ENCODE results near the gene CDK14.

CDK14 gene
- 20.9 to 73.1 (median 40.4) reads per million in 17 experiments for total RNA-seq

GRCh38 chr7:90595801-90596670 is at the start of gene CDK14:
TSS of gene CDK14 (plus strand) at chr7:90596321. CDS start at chr7:90596628, 307 bp downstream.
- peak; percentile 89 to 95 (median 94) for DNase-seq

DNA sequence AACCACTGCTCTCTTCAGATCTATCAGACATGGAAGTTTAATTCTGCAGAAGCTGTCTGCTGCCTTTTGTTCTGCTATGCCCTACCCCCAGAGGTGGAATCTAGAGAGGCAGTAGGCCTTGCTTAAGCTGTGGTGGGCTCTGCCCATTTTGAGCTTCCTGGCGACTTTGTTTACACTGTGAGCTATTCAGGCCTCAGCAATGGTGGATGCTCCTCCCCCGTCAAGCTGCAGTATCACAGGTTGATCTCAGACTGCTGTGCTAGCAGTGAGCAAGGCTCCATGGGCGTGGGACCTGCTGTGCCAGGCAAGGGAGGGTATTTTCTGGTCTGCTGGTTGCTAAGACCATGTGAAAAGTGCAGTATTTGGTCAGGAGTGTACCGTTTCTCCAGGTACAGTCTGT is 45.1 kb upstream of the CDK14 start:
- no peak for DNase-seq

- peak in 2 of 4 experiments; percentile 44 to 59 for DNase-seq
Observed at GRCh38 chr7:90552521-90552920, 43.6 kb upstream of the CDK14 start.

DNA sequence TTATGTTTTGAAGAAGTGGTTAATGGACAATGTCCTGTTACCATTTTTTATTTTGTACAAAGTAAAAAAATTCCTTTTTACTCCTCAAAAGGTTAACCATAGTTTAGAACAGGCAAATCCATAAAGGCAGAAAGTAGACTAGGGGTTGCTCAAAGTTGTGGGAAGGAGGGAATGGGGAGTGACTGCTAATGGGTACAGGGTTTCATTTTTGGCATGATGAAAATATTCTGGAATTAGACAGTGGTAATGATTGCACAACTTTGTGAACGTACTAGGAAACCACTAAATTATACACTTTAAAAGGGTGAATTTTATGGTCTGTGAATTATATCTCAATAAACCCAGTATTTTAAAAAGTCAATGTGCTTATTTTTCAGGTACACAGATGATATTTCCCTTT is 35.4 kb upstream of the CDK14 start:
- no peak for DNase-seq

- DNase-seq = no peak
Observed at GRCh38 chr7:90563286-90563685, 32.8 kb upstream of the CDK14 start.

- DNase-seq = no peak
Observed at GRCh38 chr7:90564455-90564854, 31.7 kb upstream of the CDK14 start.

DNA sequence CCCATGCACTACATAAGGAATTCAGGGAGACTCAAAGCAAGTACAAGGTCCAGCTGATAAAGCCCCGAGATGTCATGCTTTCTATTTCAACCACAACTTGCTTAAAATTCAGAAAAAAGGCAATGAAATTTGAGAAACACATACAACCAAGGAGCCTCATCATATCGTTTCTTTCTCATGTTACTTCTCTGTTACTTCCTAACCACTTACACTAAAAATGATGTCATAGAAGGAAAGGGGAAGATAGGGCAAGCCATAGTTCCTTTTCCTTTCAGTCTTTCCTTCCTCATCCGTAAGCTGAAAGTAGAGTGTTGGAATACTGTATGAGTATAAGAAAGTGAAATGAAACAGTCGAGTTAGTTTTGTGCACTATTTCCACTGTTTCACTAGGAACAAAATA is 27.9 kb upstream of the CDK14 start:
- peak; percentile 29 to 87 (median 64) for DNase-seq

- DNase-seq = no peak
Observed at GRCh38 chr7:90569368-90569767, 26.8 kb upstream of the CDK14 start.

DNA sequence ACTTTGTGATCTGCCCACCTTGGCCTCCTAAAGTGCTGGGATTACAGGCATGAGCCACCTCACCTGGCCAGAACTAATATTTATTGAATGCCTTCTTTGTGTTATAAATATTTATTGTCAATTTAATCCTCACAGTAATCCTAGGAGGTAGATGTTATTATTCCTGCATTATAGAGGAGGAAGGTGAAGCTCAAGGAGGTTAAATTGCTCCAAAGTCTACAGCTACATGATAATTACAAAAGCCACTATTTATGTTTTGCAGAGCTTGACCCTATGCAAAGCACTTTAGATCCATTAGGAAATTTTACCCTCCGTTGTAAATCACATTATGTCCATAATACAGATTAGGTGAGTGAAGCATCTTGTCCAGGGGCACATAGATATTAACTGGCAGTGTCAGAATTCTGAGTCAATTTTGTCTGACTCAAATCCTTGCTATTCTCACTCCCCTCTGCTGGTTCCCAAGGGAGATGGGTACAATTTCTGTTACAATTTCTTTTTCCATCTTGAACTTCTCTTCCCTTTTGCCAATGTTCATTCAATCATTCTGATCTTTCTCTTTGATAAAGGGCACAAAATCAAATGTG is 25.7 kb upstream of the CDK14 start:
- no peak for DNase-seq

- no peak for DNase-seq
Observed at GRCh38 chr7:90574146-90574819, 21.8 kb upstream of the CDK14 start.

- no peak for DNase-seq
Observed at GRCh38 chr7:90574820-90575187, 21.3 kb upstream of the CDK14 start.

DNA sequence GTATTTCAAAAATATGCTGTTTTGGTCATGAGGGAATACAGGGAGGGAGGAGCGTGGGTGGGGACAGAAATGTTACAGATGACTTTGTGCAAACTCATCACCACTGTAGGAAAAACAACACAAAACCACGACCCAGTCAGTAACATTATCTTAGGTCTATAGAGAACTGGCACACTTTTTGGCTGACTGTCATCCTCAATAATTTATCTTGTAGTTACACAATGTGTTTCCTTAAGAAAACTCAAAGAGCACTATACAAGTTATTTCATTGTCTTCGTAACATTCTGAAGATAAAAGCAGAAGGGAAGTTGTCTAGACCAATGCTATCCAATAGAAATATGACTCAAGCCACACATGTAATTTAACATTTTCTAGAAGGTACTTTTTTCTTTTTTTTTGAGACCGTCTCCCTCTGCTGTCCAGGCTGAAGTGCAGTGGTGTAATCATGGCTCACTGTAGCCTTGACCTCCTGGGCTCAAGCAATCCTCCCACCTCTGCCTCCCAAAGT is 16.9 kb upstream of the CDK14 start:
- peak; percentile 17 to 67 (median 46) for DNase-seq

GRCh38 chr7:90580051-90580450 is 16.1 kb upstream of the CDK14 start:
- DNase-seq = no peak

GRCh38 chr7:90582164-90582563 is 14.0 kb upstream of the CDK14 start:
- peak in 2 of 4 experiments; percentile 64 to 75 for DNase-seq

- no peak for DNase-seq
Observed at GRCh38 chr7:90584378-90584777, 11.7 kb upstream of the CDK14 start.

GRCh38 chr7:90586091-90586490 is 10.0 kb upstream of the CDK14 start:
- DNase-seq = no peak

DNA sequence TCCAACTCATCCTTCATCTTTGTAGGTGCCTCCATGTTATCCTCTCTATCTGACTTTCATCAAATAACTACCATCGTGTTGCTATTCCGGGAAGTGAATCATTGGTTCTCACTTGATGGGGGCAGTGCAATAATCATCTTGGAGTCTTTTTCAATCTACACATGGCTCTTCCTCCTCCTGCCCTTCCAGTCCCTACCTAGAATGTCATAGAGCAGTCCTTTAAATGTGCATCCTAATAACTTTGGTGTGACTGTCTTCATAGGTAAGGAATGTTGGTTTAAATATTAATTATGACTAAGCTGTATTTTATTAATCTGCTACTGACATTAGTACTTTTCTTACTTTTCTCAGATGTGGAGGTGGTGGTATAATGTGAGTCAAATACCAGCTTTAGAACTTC is 8.4 kb upstream of the CDK14 start:
- DNase-seq = no peak

- DNase-seq = peak in 2 of 4 experiments; percentile 54 to 64
Observed at GRCh38 chr7:90592033-90592432, 4.1 kb upstream of the CDK14 start.

GRCh38 chr7:90593205-90593604 is 2.9 kb upstream of the CDK14 start:
- DNase-seq = no peak

DNA sequence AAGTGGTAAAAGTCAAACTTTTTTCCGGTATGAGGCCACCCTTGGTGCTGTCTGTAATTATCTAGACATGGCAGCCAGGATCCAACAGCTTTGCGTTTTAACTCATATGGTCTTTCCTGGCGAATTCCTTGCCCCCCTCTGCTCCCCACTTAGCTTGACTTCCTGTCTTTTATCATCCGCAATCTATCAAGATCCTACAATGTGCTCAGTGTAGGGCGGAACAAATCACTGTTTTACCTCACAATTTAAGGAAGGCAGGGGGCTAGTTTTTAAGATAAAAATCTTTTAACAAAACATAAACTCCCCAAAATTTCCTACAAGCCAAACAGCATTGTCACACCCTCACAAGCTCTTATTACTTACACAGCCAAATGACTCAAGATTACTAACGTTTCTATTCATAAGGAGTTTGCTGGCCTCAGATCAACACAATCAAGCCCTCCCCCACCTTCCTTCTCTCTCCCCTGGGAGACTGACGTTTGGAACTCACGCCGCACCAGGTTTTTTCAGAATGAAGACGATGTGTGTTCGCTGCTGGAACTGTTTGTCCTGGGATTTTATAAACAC is 1.3 kb upstream of the CDK14 start:
- DNase-seq = peak; percentile 29 to 62 (median 40)

GRCh38 chr7:90595342-90595800 is 750 bp upstream of the CDK14 start:
- DNase-seq = no peak

- DNase-seq = peak; percentile 28 to 58 (median 41)
Observed at GRCh38 chr7:90596671-90597562, 796 bp downstream of the CDK14 start.
